HG03571 (cell line): ENCODE measurements around the gene PSMB7.

Experiments used
- ATAC-seq: cut with Tn5 transposase; IDR thresholded peaks from one replicate; pipeline ENCODE4 v1.9.1; 2021; ENCODE audit not compliant: unreplicated experiment

PSMB7 gene

DNA sequence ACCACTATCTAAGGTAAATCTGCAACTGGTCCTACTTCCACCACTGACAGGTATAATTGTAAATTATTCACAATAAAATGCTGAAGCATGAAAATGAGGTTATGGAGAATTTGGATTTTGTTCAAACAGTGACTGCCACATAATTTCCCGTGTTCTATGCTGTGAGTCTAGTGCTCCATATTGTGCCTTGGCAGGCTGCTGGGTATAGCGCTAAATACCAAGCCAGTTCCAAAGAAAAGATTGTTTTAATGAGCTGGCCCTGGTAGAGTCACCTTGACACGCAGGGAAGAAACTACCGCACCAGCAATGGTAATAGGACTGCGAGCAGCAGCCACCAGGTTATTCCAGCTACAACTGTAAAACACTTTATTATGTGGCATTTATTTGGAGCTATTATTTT is 30.4 kb downstream of the PSMB7 start:
- ATAC-seq: no peak

DNA sequence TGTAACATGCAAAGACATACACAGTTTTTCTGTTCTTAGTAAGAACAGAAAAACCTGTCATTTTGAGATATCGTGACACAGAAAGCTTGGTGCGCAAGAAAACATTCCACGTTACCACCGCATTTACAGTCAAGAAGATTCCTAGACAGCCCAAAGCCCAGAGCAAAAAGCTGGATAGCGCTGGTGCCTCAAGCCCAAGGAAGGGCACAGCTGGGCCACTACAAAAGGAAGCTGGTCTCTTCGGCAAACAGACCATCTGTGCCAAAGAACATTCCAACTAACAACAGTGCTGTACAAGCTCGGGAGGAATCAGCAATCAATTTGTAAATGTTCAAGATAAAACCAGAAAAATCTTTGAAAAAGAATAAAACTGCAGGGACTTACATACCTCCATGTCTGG is 31.0 kb downstream of the PSMB7 start:
- no peak for ATAC-seq

DNA sequence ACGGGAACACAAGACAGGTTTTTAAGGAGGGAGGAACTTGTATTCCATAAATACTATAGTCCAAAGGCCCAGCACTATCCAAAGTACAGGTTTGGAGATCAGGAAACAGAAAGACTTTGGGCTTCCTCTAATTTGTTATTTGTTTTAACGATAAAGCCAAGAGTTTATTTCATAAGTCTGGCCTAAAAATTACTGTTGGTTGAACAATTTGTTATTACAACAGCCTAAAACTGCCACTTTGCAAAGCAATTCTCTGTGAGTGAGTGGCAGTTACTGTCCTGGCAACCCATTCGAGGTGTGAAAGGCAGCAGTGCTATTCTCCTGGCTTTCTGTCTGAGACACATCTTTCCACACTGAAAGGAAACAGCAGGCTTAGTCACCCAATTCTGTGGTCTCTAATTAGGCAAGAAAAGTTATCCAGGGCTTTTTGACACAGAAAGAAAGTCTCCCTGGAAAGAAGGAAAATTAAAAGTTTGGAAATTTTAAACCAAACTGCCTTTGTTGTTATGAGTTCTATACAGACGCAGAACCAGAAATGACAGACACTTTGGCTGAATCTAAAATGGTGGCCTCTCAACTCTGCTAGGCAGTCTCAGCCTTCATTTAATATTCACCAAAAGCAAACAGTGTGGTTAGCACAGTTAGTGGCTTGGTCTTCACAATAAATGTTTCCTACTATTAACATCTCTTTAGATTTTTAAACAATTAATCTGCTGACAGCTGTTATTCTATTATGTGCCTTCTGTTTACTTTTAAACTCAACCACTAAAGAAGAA is 33.9 kb downstream of the PSMB7 start:
- no peak for ATAC-seq

- no peak for ATAC-seq
These were observed 37.5 kb downstream of the PSMB7 start for GRCh38 chr9:124377551-124378406.

GRCh38 chr9:124376329-124376728 is 38.9 kb downstream of the PSMB7 start:
- no peak for ATAC-seq

DNA sequence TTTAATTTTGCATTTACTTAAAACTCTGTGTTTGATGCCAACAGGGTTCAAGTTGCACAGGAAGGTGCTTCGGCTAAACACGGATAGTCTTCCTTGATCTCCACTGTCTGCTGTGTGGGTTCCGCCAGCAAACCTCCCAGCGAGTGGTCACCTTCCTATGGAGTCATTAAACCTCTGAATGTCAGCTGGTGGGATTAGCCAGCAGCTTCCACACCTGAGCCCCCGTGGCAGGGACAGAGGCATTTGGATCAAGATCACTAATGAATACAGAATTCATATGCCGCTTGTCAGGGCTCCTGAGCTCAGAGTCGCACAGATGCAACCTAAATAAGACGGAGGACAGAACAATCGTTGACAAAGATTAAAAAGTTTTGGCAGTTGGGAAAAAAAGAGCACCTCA is 39.5 kb downstream of the PSMB7 start:
- ATAC-seq: no peak

DNA sequence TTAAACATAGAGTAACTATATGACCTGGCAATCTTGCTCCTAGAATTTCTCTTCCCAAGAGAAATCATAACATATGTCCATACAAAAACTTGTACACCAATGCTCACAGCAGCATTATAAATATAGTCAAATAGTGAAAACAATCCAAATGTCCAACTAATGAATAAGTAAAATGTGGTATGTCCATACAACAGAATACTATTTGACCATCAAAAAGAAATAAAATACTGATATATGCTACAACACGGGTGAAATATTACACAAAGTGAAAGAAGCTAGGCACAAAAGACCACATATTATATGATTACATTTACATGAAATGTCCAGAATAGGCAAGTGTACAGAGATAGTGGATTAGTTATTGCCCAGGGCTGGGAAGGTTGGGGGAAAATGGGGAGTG is 41.4 kb downstream of the PSMB7 start:
- no peak for ATAC-seq

GRCh38 chr9:124373386-124373785 is 41.9 kb downstream of the PSMB7 start:
- no peak for ATAC-seq

- ATAC-seq: no peak
These were observed 43.2 kb downstream of the PSMB7 start for GRCh38 chr9:124372038-124372437.

DNA sequence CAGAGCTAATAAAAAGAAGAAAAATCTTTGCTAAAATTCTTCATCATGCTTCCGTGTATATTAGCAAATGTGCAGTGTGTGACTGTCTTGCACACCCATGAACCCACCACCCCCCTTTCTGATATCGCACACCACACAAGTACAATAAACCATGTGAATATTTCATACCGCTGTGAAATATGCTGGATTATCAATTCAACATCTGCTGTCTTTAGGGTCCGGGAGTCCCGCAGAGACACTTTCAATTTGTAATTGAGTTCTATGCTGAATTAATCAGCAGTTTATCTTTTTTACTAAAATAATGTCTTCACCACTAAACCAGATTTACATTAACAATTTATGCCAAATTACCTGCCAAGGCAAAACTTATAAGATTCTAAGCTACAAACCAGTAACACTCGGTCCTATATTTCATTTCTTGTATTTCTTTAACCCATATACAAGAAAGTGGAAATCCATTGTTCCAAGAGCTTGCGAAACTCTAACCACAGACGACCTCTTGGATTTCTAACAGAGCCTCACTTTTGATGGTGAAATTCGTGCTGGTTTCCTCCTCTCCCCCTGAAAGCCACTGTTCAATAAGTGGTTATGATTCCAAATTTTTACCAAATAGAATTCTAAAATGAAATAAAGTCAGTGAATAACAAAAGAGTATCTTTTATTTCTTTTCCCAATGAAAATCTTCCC is 44.2 kb downstream of the PSMB7 start:
- ATAC-seq: no peak

GRCh38 chr9:124369231-124369797 is 45.9 kb downstream of the PSMB7 start:
- no peak for ATAC-seq

DNA sequence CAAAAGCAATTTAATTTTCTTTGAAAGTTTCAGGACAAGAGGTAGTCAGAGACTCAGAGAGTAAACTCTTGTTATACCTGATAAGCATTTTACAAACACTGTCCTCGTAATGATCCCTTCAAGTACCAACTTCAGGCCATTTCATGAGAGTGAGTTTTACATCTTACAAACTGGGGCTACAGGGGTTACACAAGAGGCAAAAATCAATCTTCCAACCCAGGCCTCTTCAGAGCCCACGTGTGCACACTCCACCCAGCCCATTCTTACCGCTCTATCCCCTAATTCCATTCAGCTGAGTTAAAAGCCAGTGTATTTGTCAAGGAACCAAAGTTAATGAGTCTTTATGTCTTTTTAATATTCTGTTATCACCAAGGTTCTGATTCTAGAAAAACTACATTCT is 46.5 kb downstream of the PSMB7 start:
- ATAC-seq: no peak

DNA sequence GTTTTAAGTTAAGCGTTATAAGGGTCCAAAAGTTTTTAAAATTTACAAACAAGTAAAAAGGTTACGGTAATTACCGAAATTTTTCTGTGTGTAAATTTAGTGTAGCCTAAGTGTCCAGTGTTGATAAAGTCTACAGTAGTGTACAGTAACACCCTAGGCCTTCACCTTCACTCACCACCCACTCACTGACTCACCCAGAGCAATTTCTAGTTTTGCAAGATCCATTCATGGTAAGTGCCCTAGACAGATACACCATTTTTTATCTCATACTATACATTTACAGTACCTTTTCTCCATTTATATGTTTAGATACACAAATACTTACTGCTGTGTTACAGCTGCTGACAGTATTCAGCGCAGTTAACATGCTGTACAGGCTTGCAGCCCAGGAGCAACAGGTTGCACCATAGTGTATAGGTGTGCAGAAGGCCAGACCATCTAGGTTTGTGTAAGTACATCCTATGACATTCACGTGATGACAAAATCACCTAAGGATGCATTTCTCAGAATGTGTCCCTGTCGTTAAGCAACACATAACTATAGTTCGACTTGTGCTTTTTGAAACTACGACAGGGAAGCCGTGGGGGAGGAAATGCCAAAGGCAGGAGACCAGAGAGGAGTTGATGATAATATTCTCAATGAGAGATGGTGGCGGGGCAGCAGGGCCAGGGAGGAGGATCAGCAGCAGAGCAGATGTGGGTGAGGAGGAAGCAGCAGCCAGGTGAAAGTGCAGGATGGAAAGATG is 48.6 kb downstream of the PSMB7 start:
- no peak for ATAC-seq

DNA sequence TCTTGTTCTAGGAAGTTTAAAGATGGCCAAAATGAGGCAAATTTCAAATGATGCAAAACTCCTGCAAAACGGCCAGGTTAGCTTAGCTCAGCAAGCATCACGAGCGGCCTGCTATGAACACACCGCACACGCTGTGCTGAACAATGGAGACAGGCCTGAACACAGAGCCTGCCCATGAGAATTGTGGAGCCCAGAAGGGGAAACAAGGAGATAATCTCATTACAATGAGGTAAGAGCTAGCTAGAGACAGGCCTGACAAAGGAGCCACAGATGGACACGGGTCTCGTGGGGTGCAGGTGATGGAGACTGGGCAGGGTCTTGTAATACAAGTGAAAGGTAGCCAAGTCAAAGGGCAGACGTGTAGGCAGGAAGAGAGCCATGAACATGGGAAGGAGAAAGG is 50.2 kb downstream of the PSMB7 start:
- no peak for ATAC-seq

DNA sequence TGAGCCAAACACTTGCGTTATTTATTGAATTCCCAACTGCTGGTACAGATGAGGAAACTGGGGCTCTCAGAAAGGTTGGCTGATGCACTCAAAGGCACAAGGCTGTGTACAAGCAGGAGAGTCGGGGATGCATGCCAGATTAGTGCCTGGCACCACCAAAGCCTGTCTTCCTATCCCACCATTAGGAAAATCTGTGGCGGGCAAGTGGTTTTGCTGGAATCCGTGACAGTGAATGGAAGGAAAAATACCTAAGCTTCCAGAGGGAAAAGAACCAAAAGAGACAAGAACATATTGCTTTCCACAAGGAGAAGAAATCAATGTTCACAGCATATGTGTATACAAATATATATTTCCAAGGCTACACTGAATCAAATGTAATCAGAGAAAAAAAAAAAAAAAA is 51.1 kb downstream of the PSMB7 start:
- no peak for ATAC-seq

DNA sequence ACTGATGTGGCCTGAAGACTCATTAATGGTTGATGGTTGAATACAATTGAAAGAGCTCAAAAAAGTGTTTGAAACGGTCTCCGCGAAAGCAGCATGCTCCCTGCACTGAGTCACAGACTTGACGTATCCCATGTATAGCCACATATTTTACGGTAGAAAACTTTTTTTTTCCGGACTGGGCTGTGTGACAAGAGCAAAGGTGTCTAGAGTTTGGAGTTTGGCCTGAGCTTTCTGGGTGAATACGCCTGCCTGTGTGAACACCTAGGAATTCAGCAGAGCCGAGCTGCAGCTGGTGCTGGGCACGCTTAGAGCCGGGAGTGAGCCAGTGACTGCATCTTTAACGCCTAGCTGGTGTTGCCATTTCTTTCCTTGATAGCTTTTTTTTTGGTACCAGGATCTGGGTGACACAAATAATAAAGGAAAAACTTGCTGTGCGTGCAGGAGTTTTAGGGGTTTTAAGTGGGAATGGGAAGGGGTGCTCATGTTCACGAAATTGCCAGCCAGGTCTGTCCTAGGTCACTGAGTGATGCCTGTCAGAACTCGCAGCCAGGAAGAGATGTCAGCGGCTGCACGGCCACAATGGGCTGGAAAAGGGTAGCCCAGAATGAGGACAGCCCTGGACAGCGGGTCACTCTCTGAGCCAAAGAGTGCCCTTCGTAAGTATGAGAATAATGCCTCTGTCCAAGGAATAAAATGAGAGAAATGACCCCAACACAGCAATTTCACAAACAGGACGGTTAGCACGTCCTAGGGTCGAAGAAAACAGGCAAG is 51.7 kb downstream of the PSMB7 start:
- no peak for ATAC-seq

GRCh38 chr9:124361128-124361527 is 54.1 kb downstream of the PSMB7 start:
- ATAC-seq: no peak

DNA sequence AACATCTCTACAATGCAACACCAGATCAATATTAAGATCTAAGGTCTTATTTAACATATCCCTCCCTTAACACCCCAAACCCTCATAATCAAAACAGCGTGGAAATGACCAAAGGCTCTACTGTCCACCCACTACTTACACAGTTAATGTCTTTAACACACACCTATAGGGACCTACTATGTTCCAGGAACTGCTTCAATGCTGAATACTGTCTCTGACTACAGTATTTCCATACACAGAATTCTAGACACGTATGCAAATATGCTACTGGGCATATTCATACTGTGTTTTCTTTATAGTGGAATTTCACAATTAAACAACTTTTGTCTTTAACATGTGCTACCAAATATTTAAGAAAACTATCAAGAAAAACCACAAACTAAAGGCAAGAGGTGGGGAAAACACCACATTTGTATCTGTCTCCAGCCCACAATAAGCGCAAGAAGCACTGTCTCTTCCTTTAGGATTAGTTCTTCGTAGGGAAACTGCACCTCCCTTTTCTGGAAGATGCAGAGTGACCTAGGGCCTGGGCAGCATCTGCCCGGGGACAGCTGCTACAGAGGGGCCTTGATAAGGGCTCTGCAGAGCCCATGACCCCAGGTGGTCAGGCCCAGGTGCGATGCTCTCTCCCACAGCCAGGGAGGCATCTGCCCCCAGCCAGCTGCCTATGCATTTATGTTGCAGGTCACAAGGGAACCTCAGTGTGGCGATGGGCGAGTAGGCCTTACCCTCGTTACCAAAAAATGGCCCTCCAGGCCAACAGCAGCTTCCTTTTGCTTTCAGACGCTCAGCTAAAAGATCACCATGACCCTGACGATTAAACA is 55.2 kb downstream of the PSMB7 start:
- no peak for ATAC-seq

GRCh38 chr9:124359426-124359825 is 55.8 kb downstream of the PSMB7 start:
- no peak for ATAC-seq
